ENCODE data around the gene GKAP1.

DNA sequence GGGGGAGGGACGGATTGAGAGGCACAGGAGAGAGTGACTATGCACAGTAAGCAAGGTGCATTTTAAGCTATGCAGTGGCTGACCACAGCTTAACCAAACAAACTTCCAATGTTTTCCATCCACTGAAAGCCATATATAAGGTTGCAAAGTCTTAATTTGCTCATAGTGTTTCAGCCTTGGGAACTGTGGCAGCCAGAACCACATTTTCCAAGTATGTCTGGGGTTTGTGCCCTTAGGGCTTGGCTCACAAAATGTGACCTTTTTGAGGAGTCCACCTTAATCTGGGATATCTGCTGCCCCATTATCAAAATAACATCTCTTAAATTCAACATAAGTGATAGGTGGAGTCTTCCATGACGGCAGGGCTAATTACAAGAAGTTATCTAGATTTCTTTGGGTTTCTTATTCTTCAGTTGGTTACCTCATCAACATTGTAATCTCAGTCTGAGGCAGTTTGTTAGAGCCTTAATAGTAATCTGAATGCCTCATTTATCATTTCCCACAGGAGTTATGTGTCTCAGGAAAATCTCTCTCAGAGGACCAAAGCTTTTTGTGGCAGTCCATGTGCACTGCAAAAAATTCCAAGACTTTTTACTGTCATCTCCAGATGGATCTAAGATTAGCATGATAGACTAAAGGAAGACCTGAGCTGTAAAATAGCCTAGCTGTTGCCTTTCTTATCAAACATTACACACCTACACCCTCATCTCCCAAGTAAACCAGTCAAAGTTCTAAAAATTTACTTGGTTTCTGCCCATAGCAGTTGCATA, 94.7 kb downstream of the GKAP1 start:
- TF ChIP-seq MLX (CRISPR knock-in tag; IDR thresholded peaks at IDR 0.05): no peak
- TF ChIP-seq, protein P1, sequence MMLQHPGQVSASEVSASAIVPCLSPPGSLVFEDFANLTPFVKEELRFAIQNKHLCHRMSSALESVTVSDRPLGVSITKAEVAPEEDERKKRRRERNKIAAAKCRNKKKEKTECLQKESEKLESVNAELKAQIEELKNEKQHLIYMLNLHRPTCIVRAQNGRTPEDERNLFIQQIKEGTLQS (CRISPR knock-in tag; conservative IDR thresholded peaks at IDR 0.05): no peak
- TF ChIP-seq, protein P2, sequence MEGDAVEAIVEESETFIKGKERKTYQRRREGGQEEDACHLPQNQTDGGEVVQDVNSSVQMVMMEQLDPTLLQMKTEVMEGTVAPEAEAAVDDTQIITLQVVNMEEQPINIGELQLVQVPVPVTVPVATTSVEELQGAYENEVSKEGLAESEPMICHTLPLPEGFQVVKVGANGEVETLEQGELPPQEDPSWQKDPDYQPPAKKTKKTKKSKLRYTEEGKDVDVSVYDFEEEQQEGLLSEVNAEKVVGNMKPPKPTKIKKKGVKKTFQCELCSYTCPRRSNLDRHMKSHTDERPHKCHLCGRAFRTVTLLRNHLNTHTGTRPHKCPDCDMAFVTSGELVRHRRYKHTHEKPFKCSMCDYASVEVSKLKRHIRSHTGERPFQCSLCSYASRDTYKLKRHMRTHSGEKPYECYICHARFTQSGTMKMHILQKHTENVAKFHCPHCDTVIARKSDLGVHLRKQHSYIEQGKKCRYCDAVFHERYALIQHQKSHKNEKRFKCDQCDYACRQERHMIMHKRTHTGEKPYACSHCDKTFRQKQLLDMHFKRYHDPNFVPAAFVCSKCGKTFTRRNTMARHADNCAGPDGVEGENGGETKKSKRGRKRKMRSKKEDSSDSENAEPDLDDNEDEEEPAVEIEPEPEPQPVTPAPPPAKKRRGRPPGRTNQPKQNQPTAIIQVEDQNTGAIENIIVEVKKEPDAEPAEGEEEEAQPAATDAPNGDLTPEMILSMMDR (IDR thresholded peaks at IDR 0.05): no peak
- no peak for TF ChIP-seq ESRRA (CRISPR knock-in tag; IDR thresholded peaks at IDR 0.05; ENCODE audit: borderline replicate concordance)
- TF ChIP-seq CBFB (CRISPR knock-in tag; IDR thresholded peaks at IDR 0.05; ENCODE audit: low read depth): no peak
- TF ChIP-seq USF2 (CRISPR knock-in tag; IDR thresholded peaks at IDR 0.05): no peak
- TF ChIP-seq ELF4 (CRISPR knock-in tag; IDR thresholded peaks at IDR 0.05; ENCODE audit: low read depth): no peak
- TF ChIP-seq FOXK1 (CRISPR knock-in tag; IDR thresholded peaks at IDR 0.05): no peak
- TF ChIP-seq MAX (CRISPR knock-in tag; IDR thresholded peaks at IDR 0.05): no peak
- no peak for TF ChIP-seq ETV6 (CRISPR knock-in tag; IDR thresholded peaks at IDR 0.05)

Measured in WTC11 (cell line).